HCT116 (cell line): ENCODE data around the gene MAST4. TPM values are rescaled to one million over a fixed set of nuclear protein-coding genes. Genes with fewer than 3 reads are reported as not detected.

Experiments
- ATAC-seq: fragments of 200-7000 bp; cut with Tn5 transposase; 2 replicates; pipeline ENCODE4 v1.9.1; 2020; ENCODE audit warnings: mild to moderate bottlenecking, moderate library complexity
- BruUV-seq: library from RNA; stranded (reverse); fragments of 400-500 nt; replicated peaks from 2 replicates; lab custom pipeline; 2021; lab: Mats Ljungman, UMichigan
- CTCF ChIA-PET: fragments of 300-600 bp; sonication (Branson Sonifier 250); formaldehyde crosslinking; loops from one replicate; lab custom pipeline; 2021; ENCODE audit warnings: antibody characterized with exemption; lab: Charles Lee
- POLR2A ChIA-PET: fragments of 300-600, 350-600 bp; sonication (Branson Sonifier 250); formaldehyde crosslinking; loops from one replicate; lab custom pipeline; 2021; ENCODE audit warnings: antibody characterized with exemption; lab: Charles Lee
- RAD21 ChIA-PET, 2 experiments: fragments of 300-600 bp; sonication (Branson Sonifier 250); formaldehyde crosslinking; loops; one replicate each; lab custom pipeline; 2023; ENCODE audit warnings: low total read pairs in 2 of 2; ENCODE audit not compliant: uncharacterized antibody in 2 of 2, unreplicated experiment in 2 of 2, low non-redundant PET in 1 of 2; lab: Charles Lee
- DNase-seq: peaks from one replicate; pipeline ENCODE4 v3.0.0-alpha.2; 2010; ENCODE audit warnings: low read depth, low spot score
- H2AFZ ChIP-seq: fragments of 200-600 bp; shearing (Covaris generic), sonication (generic); 2 replicates; pipeline ENCODE4 v1.6.1; 2017; ENCODE audit warnings: low read depth, mixed run types, mixed read lengths, antibody characterized with exemption, low read length; ENCODE audit not compliant: poor library complexity, severe bottlenecking
- H3K27ac ChIP-seq: 2 replicates; pipeline ENCODE4 v1.5.1; 2012; ENCODE audit warnings: low read depth, low read length
- H3K27me3 ChIP-seq: fragments of 200-600 bp; sonication (generic); 2 replicates; pipeline ENCODE4 v1.6.1; 2016; ENCODE audit warnings: mixed run types, low read length, mixed read lengths; ENCODE audit not compliant: insufficient read depth
- H3K36me3 ChIP-seq, 2 experiments: fragments of 200-500 bp in 1 of 2; fragments of 200-600 bp in 1 of 2; sonication (Bioruptor generic) in 1 of 2; sonication (generic) in 1 of 2; 2 replicates each; pipeline versions ENCODE4 v1.5.1 to v1.6.1; 2014 to 2016; ENCODE audit warnings: low read length in 2 of 2, inconsistent platforms in 1 of 2, mixed read lengths in 1 of 2, mixed run types in 1 of 2; ENCODE audit not compliant: insufficient read depth in 2 of 2, control insufficient read depth in 1 of 2
- H3K4me1 ChIP-seq, 2 experiments: fragments of 200-600 bp in 1 of 2; sonication (generic) in 1 of 2; 2 replicates each; pipeline versions ENCODE4 v1.5.1 to v1.6.1; 2012 to 2017; ENCODE audit warnings: low read length in 2 of 2, inconsistent platforms in 1 of 2, mild to moderate bottlenecking in 1 of 2, mixed read lengths in 1 of 2, mixed run types in 1 of 2, moderate library complexity in 1 of 2; ENCODE audit not compliant: insufficient read depth in 2 of 2, control insufficient read depth in 1 of 2
- H3K4me2 ChIP-seq: fragments of 200-600 bp; sonication (generic); 2 replicates; pipeline ENCODE4 v1.6.1; 2017; ENCODE audit warnings: mixed run types, low read length, mixed read lengths
- H3K4me3 ChIP-seq, 2 experiments: fragments of 200-600 bp in 1 of 2; sonication (generic) in 1 of 2; replicated peaks in 1 of 2; 2 replicates each; pipeline ENCODE4 v1.5.1; 2011 to 2016; ENCODE audit warnings: low read length in 2 of 2, control low read depth in 1 of 2, low read depth in 1 of 2, mild to moderate bottlenecking in 1 of 2, mixed read lengths in 1 of 2, mixed run types in 1 of 2
- H3K79me2 ChIP-seq: fragments of 200-600 bp; sonication (generic); 2 replicates; pipeline ENCODE4 v1.6.1; 2017; ENCODE audit warnings: mild to moderate bottlenecking, mixed run types, low read length, moderate library complexity, mixed read lengths; ENCODE audit not compliant: insufficient read depth
- H3K9ac ChIP-seq: fragments of 200-600 bp; sonication (generic); 2 replicates; pipeline ENCODE4 v1.6.1; 2016; ENCODE audit warnings: low read length, mixed read lengths
- H3K9me2 ChIP-seq: fragments of 200-600 bp; sonication (generic), shearing (Covaris generic); 2 replicates; pipeline ENCODE4 v1.6.1; 2017; ENCODE audit warnings: mixed run types, mild to moderate bottlenecking, moderate library complexity; ENCODE audit not compliant: insufficient read depth
- H3K9me3 ChIP-seq, 2 experiments: fragments of 200-500 bp in 1 of 2; fragments of 200-600 bp in 1 of 2; sonication (Bioruptor generic) in 1 of 2; sonication (generic) in 1 of 2; 2 replicates each; pipeline ENCODE4 v1.6.1; 2014 to 2017; ENCODE audit warnings: low read length in 2 of 2, mixed read lengths in 2 of 2, inconsistent platforms in 1 of 2, low read depth in 1 of 2, mild to moderate bottlenecking in 1 of 2, mixed run types in 1 of 2, moderate library complexity in 1 of 2; ENCODE audit not compliant: control insufficient read depth in 1 of 2, insufficient read depth in 1 of 2
- H4K20me1 ChIP-seq: fragments of 200-600 bp; sonication (generic), shearing (Covaris generic); 2 replicates; pipeline ENCODE4 v1.6.1; 2017; ENCODE audit warnings: mixed run types, mild to moderate bottlenecking, moderate library complexity; ENCODE audit not compliant: insufficient read depth
- ATF3 ChIP-seq: IDR thresholded peaks from 2 replicates; pipeline ENCODE4 v1.6.1; 2012
- CBX3 ChIP-seq: IDR thresholded peaks from 2 replicates; pipeline ENCODE4 v1.6.1; 2012; ENCODE audit warnings: low read depth
- CEBPB ChIP-seq: IDR thresholded peaks from 2 replicates; pipeline ENCODE4 v1.6.1; 2012; ENCODE audit warnings: low read depth
- EGR1 ChIP-seq: IDR thresholded peaks from 2 replicates; pipeline ENCODE4 v1.6.1; 2012; ENCODE audit warnings: low read depth
- ELF1 ChIP-seq: IDR thresholded peaks from 2 replicates; pipeline ENCODE4 v1.6.1; 2012; ENCODE audit warnings: low read depth, borderline replicate concordance
- EZH2 ChIP-seq: fragments of 200-600 bp; sonication (generic); IDR thresholded peaks from 2 replicates; pipeline ENCODE4 v1.6.1; 2017; ENCODE audit warnings: antibody characterized with exemption, mixed run types
- JUND ChIP-seq: IDR thresholded peaks from 2 replicates; pipeline ENCODE4 v1.6.1; 2012
- POLR2AphosphoS5 ChIP-seq: IDR thresholded peaks from 2 replicates; pipeline ENCODE4 v1.6.1; 2011; ENCODE audit warnings: mild to moderate bottlenecking, low read depth, low read length, moderate library complexity
- SIN3A ChIP-seq: IDR thresholded peaks from 2 replicates; pipeline ENCODE4 v1.6.1; 2012; ENCODE audit warnings: low read depth
- SP1 ChIP-seq: IDR thresholded peaks from 2 replicates; pipeline ENCODE4 v1.6.1; 2012; ENCODE audit warnings: low read depth
- SRF ChIP-seq: IDR thresholded peaks from 2 replicates; pipeline ENCODE4 v1.6.1; 2012; ENCODE audit warnings: low read depth
- YY1 ChIP-seq: IDR thresholded peaks from 2 replicates; pipeline ENCODE4 v1.6.1; 2011; ENCODE audit warnings: low read length, low read depth, moderate library complexity, mild to moderate bottlenecking; ENCODE audit not compliant: insufficient replicate concordance; ENCODE audit errors: extremely low read depth
- ZBTB33 ChIP-seq: IDR thresholded peaks from 2 replicates; pipeline ENCODE4 v1.6.1; 2011; ENCODE audit warnings: mild to moderate bottlenecking, low read length, moderate library complexity; ENCODE audit not compliant: insufficient replicate concordance; ENCODE audit errors: extremely low read depth
- ZFX ChIP-seq: fragments of 450-650 bp; IDR thresholded peaks from 2 replicates; pipeline ENCODE4 v1.6.1; 2017
- ZNF274 ChIP-seq: fragments of 200-500 bp; sonication (Bioruptor generic); IDR thresholded peaks from 2 replicates; pipeline ENCODE4 v1.6.1; 2014; ENCODE audit warnings: mild to moderate bottlenecking, low read depth, low read length, inconsistent platforms
- intact Hi-C: fragments of 100-400 bp; cut with micrococcal nuclease; formaldehyde crosslinking; loops from 2 replicates; pipeline ENCODE4 v1.10.0; 2022
- total RNA-seq: library from RNA; stranded (reverse); gene quantifications from one replicate; pipeline ENCODE4 v1.2.1, GENCODE V29; 2021; ENCODE audit not compliant: unreplicated experiment
- TF ChIP-seq, protein P1 (sequence below), 3 experiments: fragments of 200-600 bp in 1 of 3; sonication (generic) in 1 of 3; IDR thresholded peaks in 2 of 3; conservative IDR thresholded peaks in 1 of 3; 2 replicates each; pipeline ENCODE4 v1.5.1; 2012 to 2017; ENCODE audit warnings: low read depth in 2 of 3, low read length in 2 of 3, antibody characterized with exemption in 1 of 3, borderline replicate concordance in 1 of 3, control low read depth in 1 of 3, mild to moderate bottlenecking in 1 of 3, mixed read lengths in 1 of 3, mixed run types in 1 of 3, moderate library complexity in 1 of 3; ENCODE audit not compliant: insufficient read depth in 1 of 3
- TF ChIP-seq, protein P2 (sequence below): IDR thresholded peaks from 2 replicates; pipeline ENCODE4 v1.6.1; 2012

The MAST4 gene
- total RNA-seq, 1 experiment from 2014 or later, result 1.1 TPM

GRCh38 chr5:66546541-66546940, 49.7 kb upstream of the MAST4 start (continued):
- TF ChIP-seq ZNF274, result no peak
- TF ChIP-seq, protein P1, sequence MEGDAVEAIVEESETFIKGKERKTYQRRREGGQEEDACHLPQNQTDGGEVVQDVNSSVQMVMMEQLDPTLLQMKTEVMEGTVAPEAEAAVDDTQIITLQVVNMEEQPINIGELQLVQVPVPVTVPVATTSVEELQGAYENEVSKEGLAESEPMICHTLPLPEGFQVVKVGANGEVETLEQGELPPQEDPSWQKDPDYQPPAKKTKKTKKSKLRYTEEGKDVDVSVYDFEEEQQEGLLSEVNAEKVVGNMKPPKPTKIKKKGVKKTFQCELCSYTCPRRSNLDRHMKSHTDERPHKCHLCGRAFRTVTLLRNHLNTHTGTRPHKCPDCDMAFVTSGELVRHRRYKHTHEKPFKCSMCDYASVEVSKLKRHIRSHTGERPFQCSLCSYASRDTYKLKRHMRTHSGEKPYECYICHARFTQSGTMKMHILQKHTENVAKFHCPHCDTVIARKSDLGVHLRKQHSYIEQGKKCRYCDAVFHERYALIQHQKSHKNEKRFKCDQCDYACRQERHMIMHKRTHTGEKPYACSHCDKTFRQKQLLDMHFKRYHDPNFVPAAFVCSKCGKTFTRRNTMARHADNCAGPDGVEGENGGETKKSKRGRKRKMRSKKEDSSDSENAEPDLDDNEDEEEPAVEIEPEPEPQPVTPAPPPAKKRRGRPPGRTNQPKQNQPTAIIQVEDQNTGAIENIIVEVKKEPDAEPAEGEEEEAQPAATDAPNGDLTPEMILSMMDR (IDR thresholded peaks at IDR 0.05 in 2 of 3, conservative IDR thresholded peaks at IDR 0.05 in 1 of 3; ENCODE audit: borderline replicate concordance in 1 of 3, insufficient read depth in 1 of 3, low read depth in 2 of 3, low read length in 2 of 3), result no peak

DNA sequence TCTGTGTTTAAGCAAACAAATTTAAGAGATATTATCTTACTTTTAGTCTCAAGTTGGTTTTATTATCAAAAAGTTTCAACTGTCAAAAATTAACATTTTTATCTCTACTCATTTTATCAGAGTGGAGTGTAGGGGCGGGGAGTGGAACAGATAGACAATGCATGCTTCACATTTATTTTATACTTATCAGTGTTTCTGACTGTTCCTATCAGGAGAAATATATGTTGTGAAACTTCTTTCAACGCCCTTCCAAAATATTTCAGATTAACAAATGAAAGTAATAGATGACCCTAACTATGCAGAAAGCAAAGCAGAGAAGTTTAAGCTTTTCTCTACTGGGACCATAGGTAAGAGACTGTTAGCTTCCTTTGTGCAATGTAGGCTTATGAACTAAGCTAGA, 44.9 kb upstream of the MAST4 start:
- TF ChIP-seq ZNF274 (no peak), JUND (no peak), POLR2AphosphoS5 (no peak), SP1 (no peak), SIN3A (no peak), SRF (no peak), ELF1 (no peak), YY1 (no peak), ZFX (no peak), ZBTB33 (no peak), EGR1 (no peak), CBX3 (no peak), ATF3 (no peak), EZH2 (no peak), CEBPB (no peak)
- TF ChIP-seq, protein P1 (IDR thresholded peaks at IDR 0.05 in 2 of 3, conservative IDR thresholded peaks at IDR 0.05 in 1 of 3; ENCODE audit: borderline replicate concordance in 1 of 3, insufficient read depth in 1 of 3, low read depth in 2 of 3, low read length in 2 of 3), result no peak
- TF ChIP-seq, protein P2, sequence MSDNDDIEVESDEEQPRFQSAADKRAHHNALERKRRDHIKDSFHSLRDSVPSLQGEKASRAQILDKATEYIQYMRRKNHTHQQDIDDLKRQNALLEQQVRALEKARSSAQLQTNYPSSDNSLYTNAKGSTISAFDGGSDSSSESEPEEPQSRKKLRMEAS, result no peak
- ChIA-PET POLR2A (no interaction called here), RAD21 (no interaction called here), CTCF (no interaction called here)
- H3K79me2 ChIP-seq, result no peaks in the 10 kb centered on the region
- no peak overlapping the region for H3K27ac ChIP-seq
- no peak overlapping the region for H2AFZ ChIP-seq
- DNase-seq (no peak), ATAC-seq (no peak)
- H3K27me3 ChIP-seq, result no peaks in the 10 kb centered on the region
- H3K4me3 ChIP-seq, result no peak overlapping the region
- no peaks in the 10 kb centered on the region for H3K36me3 ChIP-seq
- no peak overlapping the region for H3K9ac ChIP-seq
- H4K20me1 ChIP-seq, result no peaks in the 10 kb centered on the region
- no peaks in the 10 kb centered on the region for H3K9me2 ChIP-seq
- no peaks in the 10 kb centered on the region for H3K9me3 ChIP-seq
- intact Hi-C loops, result no loop called here
- no peaks in the 10 kb centered on the region for H3K4me1 ChIP-seq
- no peak overlapping the region for H3K4me2 ChIP-seq
- BruUV-seq, result no TSS peak
